Measurements from ENCODE around the gene NKG7.

NKG7 gene

GRCh38 chr19:51333836-51334460, 38.5 kb downstream of the NKG7 start:
- no peak for DNase-seq

DNA sequence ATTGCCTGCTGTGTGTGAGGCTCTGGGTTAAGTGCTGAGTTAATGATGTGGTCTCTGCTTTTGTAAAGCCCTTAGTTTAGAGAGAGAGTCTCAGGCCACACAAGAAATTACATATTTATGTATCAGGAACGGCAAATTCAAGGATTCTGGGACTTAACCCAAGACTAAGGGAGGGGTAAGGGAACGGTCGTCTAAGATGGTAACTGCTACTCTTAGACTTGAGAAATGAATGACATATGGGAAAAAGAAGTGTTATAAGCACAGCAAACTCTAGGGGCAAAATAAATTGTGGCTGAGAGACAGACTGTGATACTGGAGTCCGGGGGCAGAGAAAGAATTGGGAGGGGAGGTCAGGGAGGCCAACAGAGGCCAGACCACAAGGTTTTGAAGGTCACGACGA, 40.7 kb downstream of the NKG7 start:
- no peak for DNase-seq

DNA sequence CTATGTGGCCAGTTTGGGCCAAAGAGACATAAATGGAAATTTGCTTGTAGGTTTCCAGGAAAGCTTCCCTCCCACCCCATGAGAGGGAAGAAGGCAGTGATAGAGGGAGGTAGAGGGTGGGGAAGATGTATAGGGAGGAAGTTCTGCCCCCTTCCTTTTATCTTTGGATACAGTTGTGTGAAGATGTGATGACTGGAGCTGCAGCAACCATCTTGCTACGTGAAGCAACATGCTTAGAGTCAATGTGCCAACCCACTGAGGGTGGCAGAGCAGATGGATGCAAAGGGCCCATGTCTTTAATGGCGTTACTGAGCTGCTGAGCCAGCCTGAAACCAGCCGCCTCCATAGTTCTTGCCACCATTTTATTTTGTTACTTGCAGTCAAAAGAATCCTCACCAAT, 41.3 kb downstream of the NKG7 start:
- DNase-seq = no peak

- DNase-seq = no peak
Observed at GRCh38 chr19:51330366-51330765, 42.1 kb downstream of the NKG7 start.

DNA sequence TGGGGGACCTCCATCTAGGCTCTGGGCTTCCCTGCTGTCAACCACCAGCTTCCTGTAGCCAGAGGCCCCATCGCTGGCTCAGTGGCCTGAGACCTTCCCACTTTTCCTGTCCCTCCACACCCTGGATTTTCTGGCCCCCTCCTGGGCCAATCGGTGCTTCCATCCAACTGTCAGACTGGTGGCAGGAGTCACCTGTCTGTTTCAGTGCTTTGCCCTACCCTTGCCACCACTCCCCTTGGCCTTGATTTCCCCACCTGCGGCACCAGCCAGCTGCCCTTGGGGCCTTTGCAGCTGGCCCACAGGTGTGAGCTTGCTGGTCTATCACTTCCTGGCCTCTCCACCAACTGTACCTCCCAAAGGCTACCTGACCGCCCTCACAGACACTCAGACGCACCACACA, 43.0 kb downstream of the NKG7 start:
- no peak for DNase-seq

DNA sequence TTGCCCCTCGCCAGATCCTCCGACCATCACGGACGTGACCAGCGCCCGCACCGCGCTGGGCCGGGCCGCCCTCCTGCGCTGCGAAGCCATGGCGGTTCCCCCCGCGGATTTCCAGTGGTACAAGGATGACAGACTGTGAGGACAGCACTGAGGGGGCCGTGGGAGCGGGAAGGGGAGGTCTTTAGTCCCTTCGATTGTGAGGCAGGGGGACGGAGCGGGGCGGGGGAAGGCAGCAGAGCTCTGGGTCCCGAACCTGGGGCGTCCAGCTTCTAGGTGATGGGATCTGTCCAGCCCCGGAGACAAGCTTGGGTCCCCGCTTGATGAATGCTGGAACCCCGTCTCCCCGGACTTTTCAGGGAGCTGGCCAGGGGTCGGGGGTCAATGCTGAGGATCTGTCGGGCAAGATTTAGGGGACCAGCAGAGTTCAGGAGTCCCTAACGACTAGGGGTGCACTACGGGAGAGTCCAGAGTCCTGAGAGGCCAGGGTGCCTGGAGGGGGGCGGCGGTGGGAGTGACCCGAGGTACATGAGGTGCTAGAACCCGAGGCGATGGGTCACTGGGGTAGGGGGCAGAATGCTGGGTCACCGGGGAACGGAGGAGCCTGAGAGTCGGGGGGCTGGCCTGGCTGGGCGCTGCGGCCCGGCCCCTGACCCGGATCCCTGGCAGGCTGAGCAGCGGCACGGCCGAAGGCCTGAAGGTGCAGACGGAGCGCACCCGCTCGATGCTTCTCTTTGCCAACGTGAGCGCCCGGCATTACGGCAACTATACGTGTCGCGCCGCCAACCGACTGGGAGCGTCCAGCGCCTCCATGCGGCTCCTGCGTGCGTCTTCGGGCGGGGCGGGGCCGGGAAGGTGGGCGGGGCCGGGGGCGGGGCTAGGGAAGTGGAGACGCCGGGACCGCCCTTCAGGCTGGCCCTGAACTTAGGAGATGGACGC, 45.1 kb downstream of the NKG7 start:
- peak; percentile 8 to 24 for DNase-seq

DNA sequence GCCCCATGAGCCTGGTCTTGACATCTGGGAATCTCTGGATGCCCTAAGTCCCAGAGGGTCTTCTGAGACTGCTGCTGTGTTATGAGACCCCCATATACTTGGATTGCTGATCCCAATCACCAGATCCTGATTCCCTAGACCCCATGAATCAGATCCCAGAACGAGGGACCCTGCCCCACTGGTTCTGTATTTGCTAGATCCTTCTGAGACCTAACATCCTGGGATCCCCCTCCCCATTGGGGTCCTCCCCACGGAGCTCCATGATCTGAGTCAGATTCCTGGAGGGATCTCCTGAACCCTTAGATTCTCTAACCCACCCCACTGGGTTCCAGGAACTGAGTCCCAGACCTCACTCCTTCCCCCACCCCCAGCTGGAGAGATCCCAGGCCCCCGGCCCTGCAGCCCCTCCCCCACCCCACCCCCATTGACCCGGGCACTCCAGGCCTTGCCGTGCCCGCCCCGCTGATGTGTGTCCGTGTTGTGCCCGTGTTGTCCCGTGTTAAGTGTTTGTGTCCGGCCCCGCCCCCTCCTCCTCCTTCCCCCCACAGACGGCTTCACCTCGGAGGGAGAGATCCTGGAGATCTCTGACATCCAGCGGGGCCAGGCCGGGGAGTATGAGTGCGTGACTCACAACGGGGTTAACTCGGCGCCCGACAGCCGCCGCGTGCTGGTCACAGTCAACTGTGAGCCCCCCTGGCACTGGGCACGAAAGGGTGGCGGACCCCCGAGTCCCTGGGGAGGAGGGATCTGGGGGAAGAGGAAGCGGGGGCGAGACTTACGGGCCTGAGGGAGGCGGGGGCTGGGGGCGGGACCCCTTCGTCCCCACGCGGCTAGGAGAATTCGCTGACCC, 46.0 kb downstream of the NKG7 start:
- DNase-seq = no peak

DNA sequence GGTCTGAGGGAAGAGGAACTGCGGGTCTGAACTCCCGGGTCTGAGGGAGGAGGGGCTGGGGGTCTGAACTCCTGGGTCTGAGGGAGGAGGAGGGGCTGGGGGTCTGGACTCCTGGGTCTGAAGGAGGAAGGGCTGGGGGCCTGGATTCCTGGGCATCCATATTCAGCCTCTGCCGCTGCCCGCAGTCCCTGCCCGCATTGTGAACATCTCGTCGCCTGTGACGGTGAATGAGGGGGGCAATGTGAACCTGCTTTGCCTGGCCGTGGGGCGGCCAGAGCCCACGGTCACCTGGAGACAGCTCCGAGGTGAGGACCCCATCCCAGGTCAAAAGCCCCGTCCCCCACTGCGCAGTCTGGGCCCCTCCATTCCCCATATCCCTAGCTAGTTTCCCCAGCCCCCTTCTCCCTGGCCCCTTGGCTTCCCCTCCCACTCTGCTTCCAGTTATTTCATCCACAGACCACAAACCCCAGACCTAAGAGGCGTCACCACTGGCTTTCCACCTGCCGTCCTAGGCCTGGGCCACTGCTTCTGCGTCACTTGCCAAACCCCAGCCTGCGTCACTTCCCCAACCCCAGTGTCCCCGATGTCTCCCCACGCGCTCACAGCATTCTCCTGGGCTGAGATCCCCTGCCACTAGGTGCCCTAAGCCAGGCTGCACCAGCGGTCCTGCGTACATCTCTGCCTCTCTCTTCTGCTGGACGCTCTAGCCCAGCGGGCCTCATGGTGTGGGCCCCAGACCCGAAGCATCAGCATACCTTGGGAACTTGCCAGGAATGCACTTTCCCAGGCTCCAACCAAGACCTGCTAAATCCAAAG, 47.1 kb downstream of the NKG7 start:
- no peak for DNase-seq

GRCh38 chr19:51324167-51324481, 48.3 kb downstream of the NKG7 start:
- no peak for DNase-seq

DNA sequence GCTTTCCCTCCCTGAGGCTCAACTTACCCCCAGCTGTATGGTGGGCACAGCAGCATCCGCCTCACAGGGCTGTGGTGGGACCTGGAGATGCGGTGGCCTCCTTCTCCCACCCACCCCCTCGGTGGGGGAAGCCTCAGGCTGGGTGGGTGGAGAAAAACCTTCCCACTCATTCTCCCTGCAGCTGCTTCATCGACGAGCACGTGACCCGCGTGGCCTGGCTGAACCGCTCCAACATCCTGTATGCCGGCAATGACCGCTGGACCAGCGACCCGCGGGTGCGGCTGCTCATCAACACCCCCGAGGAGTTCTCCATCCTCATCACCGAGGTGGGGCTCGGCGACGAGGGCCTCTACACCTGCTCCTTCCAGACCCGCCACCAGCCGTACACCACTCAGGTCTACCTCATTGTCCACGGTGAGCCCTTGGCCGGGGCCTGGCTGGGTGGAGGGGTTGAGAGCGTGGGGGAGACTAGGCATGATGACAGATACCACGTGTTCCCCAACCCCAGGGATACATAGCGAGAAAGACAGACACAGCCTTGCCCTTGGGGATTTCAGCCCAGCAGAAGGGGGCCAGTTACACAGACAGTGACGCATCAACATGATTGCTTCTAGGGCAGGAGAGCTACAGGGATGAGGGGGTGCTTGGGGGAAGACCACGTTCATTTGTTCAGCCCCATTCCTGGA, 48.8 kb downstream of the NKG7 start:
- no peak for DNase-seq

GRCh38 chr19:51321799-51322198, 50.7 kb downstream of the NKG7 start:
- DNase-seq = no peak

Data from Kasumi-1 (cell line).